NCI-H2081 treated with DMSO at 0.1 percent for 48 hours (cell line): ENCODE results near the gene BOC.

Experiments
- DNase-seq: peaks from one replicate; lab custom pipeline; 2025; lab: John Stamatoyannopoulos, UW

The BOC gene

GRCh38 chr3:113193719-113194118, 17.6 kb upstream of the BOC start:
- DNase-seq: no peak

DNA sequence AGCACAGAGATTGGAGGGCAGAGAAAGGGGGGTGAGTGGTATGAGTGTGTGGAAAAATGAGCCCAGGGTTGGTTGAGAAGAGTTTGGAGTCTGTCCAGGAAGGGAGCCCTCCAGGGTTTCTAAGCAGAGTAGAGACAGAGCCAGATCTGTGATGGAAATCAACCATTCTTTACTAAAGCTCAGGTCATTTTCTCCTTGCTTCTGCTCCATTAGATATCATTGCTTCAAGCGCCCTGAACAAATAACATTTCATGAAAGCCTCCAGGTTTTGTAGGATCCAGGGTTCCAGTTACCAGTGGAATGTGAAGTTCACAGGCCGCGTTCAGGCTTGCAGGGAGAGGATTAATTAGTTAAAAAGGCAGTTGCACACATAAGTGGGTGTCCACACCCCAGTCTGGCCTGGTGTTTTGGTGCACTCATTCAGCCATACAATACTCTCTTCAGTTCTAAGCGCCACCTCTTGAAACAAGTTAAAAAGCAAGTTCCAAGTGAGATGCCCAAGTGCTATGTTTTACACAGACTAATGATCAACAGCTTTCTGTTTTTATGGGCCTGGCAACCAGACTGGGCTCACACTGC, 16.4 kb upstream of the BOC start:
- DNase-seq: no peak

DNA sequence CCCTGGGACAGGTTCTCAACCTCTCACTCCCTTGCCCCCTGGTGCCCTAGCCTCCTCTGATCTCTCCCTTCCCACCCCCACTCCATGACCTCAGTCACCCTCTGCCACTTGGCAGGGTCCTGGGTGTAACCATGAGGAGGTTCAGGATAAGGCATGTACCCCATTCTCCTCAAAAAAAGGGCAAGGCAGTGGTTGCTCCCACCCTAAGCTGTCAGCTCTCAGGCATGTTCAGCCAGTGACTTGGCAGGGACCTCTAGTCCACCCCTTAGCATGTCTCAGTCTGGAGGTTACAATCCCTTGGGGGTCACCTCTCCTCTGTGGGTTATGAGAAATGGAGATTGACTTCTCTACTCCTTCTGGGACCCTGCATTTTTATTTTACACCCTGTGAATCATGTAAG, 11.0 kb upstream of the BOC start:
- DNase-seq: no peak

DNA sequence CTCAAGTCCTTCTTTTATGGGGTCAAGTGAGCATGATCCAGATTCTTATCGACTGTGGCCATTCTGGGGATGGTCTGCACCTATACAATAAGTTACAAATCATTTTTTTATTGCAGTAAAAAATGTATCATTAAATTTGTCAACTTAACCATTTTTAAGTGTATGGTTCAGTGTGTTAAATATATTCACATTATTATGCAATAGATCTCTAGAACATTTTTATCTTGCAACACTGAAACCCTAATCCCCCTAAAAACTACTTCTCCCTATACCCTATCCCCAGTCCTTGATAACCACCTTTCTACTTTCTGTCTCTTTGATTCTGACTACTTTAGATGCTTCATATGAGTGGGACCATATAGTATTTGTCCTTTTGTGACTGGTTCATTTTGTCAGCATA, 10.4 kb upstream of the BOC start:
- DNase-seq: no peak

- no peak for DNase-seq
These were observed 7.0 kb upstream of the BOC start for GRCh38 chr3:113204371-113204770.

DNA sequence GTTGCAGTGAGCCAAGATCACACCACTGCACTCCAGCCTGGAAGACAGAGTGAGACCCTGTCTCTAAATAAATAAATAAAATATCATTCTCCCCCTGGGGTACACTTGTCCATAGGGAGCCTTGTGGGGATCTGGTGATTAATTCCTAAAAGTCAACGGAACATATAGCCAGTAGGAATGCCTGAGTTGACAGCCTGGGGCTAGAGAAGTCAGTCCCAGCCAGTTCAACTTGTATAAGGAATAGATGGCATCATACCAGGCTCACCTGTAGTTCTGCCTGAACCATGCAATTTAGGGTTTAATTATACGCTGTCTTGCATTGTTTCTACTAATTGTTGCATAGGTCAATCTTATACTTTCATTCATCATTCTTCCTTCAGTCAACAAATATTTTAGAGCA, 5.9 kb upstream of the BOC start:
- DNase-seq: no peak

DNA sequence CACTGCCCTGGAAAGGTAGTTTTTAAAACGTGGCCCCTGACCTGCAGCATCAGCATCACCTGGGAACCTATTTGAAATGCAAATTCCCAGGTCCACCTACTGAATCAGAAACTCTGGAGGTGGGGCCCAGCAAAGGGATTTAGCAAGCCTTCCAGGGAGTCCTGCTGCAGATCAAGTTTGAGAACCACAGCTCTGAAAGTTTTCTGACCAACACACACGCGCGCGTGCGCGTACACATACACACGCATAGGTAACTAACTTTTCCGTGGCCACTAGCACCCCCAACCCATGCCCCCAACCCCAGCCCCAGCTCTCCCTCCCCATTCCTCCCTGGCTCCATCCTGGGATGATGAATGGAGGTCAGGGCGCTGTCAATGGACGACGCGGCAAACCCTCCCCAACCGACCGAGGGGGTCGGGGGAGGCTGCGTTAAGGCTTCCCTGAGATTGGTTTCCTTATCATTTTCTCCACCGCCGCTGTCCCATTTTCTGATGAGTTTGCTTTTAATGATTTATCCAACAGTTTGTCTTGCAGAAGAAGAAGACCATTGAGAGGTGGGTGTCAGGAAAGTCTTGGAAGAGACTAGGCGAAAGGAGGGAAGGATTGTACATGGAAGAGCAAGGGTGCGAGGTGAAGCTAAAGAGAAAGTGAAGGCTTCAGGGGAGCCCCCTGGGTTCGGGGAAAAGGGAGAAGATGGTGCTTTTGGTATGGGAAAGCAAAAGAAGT, 590 bp upstream of the BOC start:
- DNase-seq: no peak

DNA sequence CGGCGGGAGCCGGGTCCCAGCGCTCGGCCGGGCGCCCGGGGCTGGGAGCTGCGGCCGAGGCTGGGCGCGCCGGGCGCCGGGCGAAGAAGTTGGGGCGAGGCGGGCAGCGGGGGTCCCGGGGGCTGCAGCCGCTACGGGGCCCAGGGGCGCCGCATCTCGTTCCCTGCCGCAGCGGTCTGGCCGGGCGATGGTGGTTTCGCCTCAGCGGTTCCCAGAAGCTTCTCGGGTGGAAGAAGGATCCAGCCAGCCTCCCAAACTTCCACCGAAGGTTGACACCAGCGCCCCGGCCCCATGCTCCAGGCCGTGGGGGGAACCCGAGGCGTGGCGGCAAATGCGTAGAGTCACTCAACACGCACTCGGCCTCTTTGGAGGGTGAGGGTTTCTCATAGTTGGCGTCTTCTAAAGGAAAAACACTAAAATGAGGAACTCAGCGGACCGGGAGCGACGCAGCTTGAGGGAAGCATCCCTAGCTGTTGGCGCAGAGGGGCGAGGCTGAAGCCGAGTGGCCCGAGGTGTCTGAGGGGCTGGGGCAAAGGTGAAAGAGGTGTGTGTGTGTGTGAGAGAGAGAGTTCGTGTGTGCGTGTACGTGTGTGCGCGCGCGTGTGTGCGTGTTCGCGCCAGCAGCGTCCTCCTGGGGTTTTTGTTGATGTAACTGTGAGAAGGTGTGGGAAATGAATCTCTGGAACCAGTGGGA, 940 bp downstream of the BOC start:
- no peak for DNase-seq

DNA sequence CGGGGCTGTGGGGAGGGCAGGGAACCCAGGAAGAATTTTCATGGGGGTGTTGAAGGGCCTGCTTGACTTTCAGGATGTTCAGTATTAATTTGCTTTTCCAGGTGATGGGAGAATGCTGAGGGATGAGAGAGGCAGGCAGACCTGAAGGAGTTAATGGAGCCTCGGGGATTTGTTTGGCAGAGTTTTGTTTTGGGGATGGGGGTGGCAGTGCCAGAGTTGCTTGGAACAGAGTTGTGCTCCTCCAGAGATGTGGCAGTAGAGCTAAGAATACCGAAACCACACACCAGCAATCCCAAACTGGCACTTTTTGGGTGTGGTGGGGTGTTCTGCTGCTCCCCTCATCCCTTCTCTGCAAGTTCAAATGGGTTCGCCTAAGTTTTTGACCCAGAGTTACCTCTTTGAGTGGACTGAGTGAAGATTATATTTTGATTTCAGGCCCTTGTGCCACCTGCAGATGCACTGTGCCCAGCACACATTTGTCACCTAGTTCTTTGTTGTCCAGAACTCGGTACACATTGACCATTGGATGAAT, 1.6 kb downstream of the BOC start:
- no peak for DNase-seq

DNA sequence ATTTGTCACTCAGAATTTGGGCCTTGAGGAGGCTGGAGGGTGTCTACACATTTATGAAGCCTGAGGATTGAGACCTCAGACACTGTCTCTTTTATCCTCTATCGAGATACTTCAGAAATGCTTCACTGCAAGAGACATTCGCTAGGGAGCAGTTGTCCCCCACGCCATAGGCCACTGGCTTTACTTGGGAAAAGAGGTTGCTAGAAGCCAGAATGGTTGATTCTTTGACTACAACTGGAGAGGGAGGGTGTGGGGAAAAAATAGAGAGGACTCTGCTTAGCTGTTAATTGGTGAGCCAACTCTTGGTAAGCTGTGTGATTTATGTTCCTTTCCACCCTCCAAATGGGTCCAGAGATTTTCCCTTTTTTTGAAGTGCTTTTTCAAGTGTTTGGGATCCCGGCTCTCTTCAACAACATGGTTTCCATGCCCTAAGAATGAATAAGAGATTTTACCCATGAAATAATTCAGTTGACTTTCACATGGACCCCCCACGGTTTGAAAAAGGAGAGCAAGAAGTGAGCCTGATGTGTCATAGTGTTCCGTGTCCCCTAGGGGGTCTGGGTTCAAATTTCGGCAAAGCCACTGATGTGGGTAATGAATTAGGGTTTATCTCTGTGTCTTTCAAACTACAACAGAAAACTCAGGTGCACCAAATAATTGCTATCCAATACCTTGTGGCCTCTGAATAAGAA, 2.7 kb downstream of the BOC start:
- DNase-seq: no peak

- DNase-seq: no peak
These were observed 3.7 kb downstream of the BOC start for GRCh38 chr3:113214917-113215595.

DNA sequence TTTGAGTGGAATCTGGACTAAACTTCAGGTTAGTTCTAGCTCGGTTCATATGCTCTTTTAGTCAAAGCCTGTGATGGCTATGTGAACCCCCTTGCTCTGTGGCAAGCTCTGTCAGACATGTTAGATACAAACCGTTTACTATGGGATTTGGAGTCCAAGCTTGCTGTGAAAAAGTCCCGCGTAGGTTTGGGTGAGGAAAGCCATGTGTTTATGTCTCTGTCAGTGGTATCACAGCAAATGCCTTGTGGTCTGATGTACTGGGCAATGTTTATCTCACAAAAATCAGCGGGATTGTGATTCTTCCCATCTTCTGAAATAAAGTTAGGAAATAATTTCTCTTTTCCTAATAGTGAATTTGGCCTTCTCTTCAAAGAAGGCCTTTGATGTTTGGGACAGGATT, 5.0 kb downstream of the BOC start:
- DNase-seq: no peak

GRCh38 chr3:113218011-113218680, 6.8 kb downstream of the BOC start:
- DNase-seq: no peak

GRCh38 chr3:113218681-113219045, 7.3 kb downstream of the BOC start:
- no peak for DNase-seq

GRCh38 chr3:113219605-113220300, 8.4 kb downstream of the BOC start:
- no peak for DNase-seq

DNA sequence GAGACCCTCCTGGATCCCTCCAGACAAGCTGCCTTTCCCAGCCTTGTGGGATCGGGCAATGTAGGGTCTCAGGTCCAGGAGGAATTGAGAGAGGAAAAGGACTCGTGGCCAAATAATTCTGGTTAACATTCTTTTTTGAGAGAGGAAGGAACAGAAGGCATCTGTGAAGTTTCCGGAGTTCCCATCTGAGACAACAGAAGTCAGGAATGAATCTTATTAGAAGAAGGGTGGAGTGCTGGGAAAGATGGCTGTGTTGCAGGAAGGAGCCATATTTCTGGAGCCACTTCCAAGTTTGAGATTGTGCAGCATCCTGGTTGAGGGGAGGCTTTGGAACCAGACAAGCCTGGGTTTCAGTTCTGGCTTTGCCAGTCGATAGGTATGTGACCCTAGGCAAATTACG, 9.4 kb downstream of the BOC start:
- DNase-seq: no peak

GRCh38 chr3:113221721-113222257, 10.4 kb downstream of the BOC start:
- no peak for DNase-seq

- peak; percentile 39 for DNase-seq
These were observed 11.2 kb downstream of the BOC start for GRCh38 chr3:113222451-113223086.

DNA sequence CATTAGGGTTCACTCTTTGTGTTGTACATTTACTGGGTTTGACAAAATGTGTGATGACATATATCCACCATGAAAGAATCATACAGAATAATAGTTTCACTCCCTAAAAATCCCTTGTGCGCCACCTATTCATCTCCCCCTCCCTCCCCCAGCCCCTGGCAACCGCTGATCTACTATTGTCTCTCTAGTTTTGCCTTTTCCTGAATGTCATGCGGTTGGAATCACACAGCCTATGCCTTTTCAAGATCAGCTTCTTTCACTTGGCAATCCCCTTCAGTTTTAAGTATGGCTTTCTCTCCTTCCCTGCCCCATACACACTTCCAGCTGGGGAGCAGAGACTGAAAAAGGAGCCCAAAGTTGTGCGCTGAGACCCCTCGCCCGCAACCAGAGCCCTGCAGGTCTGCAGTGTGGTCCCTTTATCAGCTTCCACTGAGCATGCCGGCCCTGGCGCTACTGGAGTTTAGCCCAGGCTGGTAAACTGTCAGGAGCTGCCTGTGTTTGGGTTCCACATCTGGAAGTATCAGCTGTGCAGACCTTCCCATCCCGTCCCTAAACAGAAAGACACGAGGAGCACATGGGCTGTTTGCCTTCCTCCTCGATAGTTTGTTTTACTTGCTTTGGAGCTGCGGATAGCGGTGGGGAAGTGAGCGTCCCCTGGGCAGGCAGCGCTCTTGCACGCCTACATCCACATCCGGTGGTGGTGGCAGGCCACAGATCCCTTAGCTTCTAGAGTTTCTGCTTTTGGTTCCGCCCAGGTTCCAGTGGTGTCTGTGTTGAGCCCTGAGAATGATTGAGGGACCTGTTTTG, 12.3 kb downstream of the BOC start:
- no peak for DNase-seq
